CD8-positive, alpha-beta memory T cell (primary cell): ENCODE data around the gene IL3. TPM values are rescaled to one million over a fixed set of nuclear protein-coding genes. Genes with fewer than 3 reads are reported as not detected.

Source experiments
- CTCF ChIA-PET: fragments of 350-600 bp; sonication (Branson Sonifier 250); formaldehyde crosslinking; loops from one replicate; lab custom pipeline; 2021; ENCODE audit warnings: antibody characterized with exemption; lab: Charles Lee
- POLR2A ChIA-PET: fragments of 350-600 bp; sonication (Branson Sonifier 250); formaldehyde crosslinking; loops from one replicate; lab custom pipeline; 2021; ENCODE audit warnings: antibody characterized with exemption; lab: Charles Lee
- DNase-seq, 5 donors: peaks; one replicate each; pipeline versions ENCODE4 v3.0.0 to v3.0.0-alpha.2; 2020 to 2022; ENCODE audit warnings: mixed read lengths in 1 of 5
- H3K27ac ChIP-seq: one replicate; pipeline ENCODE4 v1.7.0; 2013; ENCODE audit warnings: low read depth, mild to moderate bottlenecking, low read length, moderate library complexity
- H3K27me3 ChIP-seq: 2 replicates; pipeline ENCODE4 v1.7.0; 2013; ENCODE audit warnings: low read length, mild to moderate bottlenecking; ENCODE audit not compliant: insufficient read depth, poor library complexity, severe bottlenecking
- H3K36me3 ChIP-seq: 2 replicates; pipeline ENCODE4 v1.7.0; 2013; ENCODE audit warnings: mild to moderate bottlenecking, low read length, moderate library complexity; ENCODE audit not compliant: insufficient read depth
- H3K4me1 ChIP-seq: 2 replicates; pipeline ENCODE4 v1.7.0; 2013; ENCODE audit warnings: mild to moderate bottlenecking, low read length, moderate library complexity; ENCODE audit not compliant: insufficient read depth
- H3K4me3 ChIP-seq: 2 replicates; pipeline ENCODE4 v1.7.0; 2013; ENCODE audit warnings: mild to moderate bottlenecking, low read length
- H3K9me3 ChIP-seq: 2 replicates; pipeline ENCODE4 v1.7.0; 2013; ENCODE audit warnings: mild to moderate bottlenecking, low read length
- H3K27ac Mint-ChIP-seq, 8 donors: one replicate each; pipeline ENCODE4 v1.8.0; 2020 to 2021; ENCODE audit warnings: mixed read lengths in 8 of 8, mild to moderate bottlenecking in 6 of 8, inconsistent platforms in 3 of 8, moderate library complexity in 3 of 8
- H3K27me3 Mint-ChIP-seq, 2 donors: one replicate each; pipeline ENCODE4 v1.8.0; 2020 to 2021; ENCODE audit warnings: mixed read lengths in 2 of 2, mild to moderate bottlenecking in 1 of 2, moderate library complexity in 1 of 2
- H3K36me3 Mint-ChIP-seq, 3 donors: one replicate each; pipeline ENCODE4 v1.8.0; 2020 to 2021; ENCODE audit warnings: mixed read lengths in 3 of 3, inconsistent platforms in 1 of 3, mild to moderate bottlenecking in 1 of 3
- H3K4me1 Mint-ChIP-seq, 3 donors: one replicate each; pipeline ENCODE4 v1.8.0; 2020 to 2021; ENCODE audit warnings: mixed read lengths in 3 of 3, inconsistent platforms in 1 of 3, mild to moderate bottlenecking in 1 of 3
- H3K4me3 Mint-ChIP-seq, 7 donors: one replicate each; pipeline ENCODE4 v1.8.0; 2020 to 2021; ENCODE audit warnings: mixed read lengths in 7 of 7, mild to moderate bottlenecking in 6 of 7, moderate library complexity in 4 of 7, inconsistent platforms in 2 of 7
- H3K9me3 Mint-ChIP-seq, 5 donors: one replicate each; pipeline ENCODE4 v1.8.0; 2020 to 2022; ENCODE audit warnings: mixed read lengths in 5 of 5, mild to moderate bottlenecking in 3 of 5, moderate library complexity in 2 of 5, inconsistent platforms in 1 of 5
- polyA plus RNA-seq: library from polyadenylated mRNA; unstranded; fragments of 300-500 nt; fragmentation: Illumina TruSeq; gene quantifications from one replicate; pipeline ENCODE4 v1.2.3, GENCODE V29; 2021
- total RNA-seq, 2 experiments: library from RNA; stranded (reverse); gene quantifications; one replicate each; pipeline ENCODE4 v1.2.3, GENCODE V29; 2021

IL3 gene
- total and polyA plus RNA-seq, 3 experiments from 2014 or later = 69.7 to 71.9 TPM; not detected in 1

GRCh38 chr5:132094393-132095076 is 34.1 kb downstream of the IL3 start:
- Histone ChIP-seq H3K36me3 (no peaks in the 10 kb centered on the region), H3K27ac (no peak overlapping the region), H3K4me1 (peaks cover 28% of the 10 kb centered on the region), H3K9me3 (no peaks in the 10 kb centered on the region), H3K27me3 (no peaks in the 10 kb centered on the region), H3K4me3 (no peak overlapping the region)
- H3K4me3 Mint-ChIP-seq = peak overlapping the region in 5 of 7 donors; percentile 9 to 73 (median 45)
- no peaks in the 10 kb centered on the region for H3K9me3 Mint-ChIP-seq
- peak overlapping the region in 6 of 8 donors; percentile 15 to 93 (median 71) for H3K27ac Mint-ChIP-seq
- no peak for DNase-seq
- peaks cover 0 to 4% (median 0%) of the 10 kb centered on the region in 3 donors for H3K36me3 Mint-ChIP-seq
- ChIA-PET CTCF (interaction anchor here (1.5 kb wide), 1 partner anchor 30 kb away, joined by 5 read pairs; no protein-coding TSS in a partner anchor), POLR2A (no interaction called here)
- no peaks in the 10 kb centered on the region for H3K27me3 Mint-ChIP-seq
- H3K4me1 Mint-ChIP-seq = peaks cover 52 to 66% (median 54%) of the 10 kb centered on the region in 3 donors

DNA sequence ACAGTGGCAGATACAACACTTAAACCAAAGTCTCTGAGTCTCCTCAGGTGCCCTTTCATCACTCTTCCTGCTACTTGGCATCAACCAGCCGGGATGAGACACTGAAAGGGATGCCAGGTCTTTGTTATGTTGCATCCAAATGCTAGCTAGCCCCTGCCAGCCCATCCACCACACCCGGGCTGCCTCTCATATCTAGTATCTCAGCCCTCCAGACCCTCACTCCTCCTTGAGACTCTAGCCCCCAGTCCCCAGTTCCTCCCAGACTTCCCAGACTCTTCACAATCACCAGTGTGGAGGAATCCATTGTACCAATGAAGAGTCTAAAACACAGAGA is 34.6 kb downstream of the IL3 start:
- no peak overlapping the region for H3K27ac ChIP-seq
- H3K4me1 ChIP-seq = peaks cover 33% of the 10 kb centered on the region
- no peaks in the 10 kb centered on the region for H3K27me3 Mint-ChIP-seq
- peak overlapping the region in 7 of 8 donors; percentile 15 to 93 (median 58) for H3K27ac Mint-ChIP-seq
- H3K9me3 Mint-ChIP-seq = no peaks in the 10 kb centered on the region
- CTCF ChIA-PET = interaction anchor here (1.5 kb wide), 1 partner anchor 30 kb away, joined by 5 read pairs; no protein-coding TSS in a partner anchor
- H3K36me3 Mint-ChIP-seq = peaks cover 0 to under 1% (median 0%) of the 10 kb centered on the region in 3 donors
- H3K4me3 Mint-ChIP-seq = peak overlapping the region in 5 of 7 donors; percentile 9 to 73 (median 45)
- DNase-seq = no peak
- no peaks in the 10 kb centered on the region for H3K27me3 ChIP-seq
- H3K4me3 ChIP-seq = no peak overlapping the region
- H3K36me3 ChIP-seq = no peaks in the 10 kb centered on the region
- peaks cover 55 to 66% (median 57%) of the 10 kb centered on the region in 3 donors for H3K4me1 Mint-ChIP-seq
- POLR2A ChIA-PET = no interaction called here
- H3K9me3 ChIP-seq = no peaks in the 10 kb centered on the region

DNA sequence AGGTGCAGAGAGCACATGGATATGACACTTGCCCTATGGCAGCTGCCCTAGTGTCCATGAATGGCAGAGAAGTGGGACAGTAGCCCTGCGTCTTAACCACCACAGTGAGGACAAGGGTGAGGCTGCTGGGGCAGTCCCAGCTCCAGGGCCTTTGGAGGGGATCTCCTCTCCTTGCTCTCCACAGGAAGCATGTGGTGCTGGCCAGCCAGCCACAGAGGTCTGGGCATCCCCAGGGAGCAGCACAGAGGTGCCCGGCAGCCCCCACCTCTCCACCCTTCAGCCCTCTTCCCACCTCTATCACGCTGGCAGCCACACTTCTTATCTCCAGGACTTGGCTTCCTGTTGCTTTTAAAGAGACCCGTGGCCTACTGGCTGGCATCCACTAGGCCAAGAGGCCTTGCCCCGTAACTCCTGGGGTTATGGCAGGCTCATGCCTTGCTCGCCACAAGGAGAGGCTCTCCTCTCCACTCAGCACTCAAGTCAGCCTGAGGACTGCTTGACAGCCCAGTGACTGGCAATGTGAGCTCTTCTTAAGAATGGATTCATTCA is 35.0 kb downstream of the IL3 start:
- no peaks in the 10 kb centered on the region for H3K36me3 Mint-ChIP-seq
- peaks cover 55 to 66% (median 58%) of the 10 kb centered on the region in 3 donors for H3K4me1 Mint-ChIP-seq

GRCh38 chr5:132096904-132097303 is 36.4 kb downstream of the IL3 start:
- H3K27me3 ChIP-seq = no peaks in the 10 kb centered on the region
- no peak overlapping the region for H3K27ac ChIP-seq
- no peaks in the 10 kb centered on the region for H3K36me3 ChIP-seq
- Mint-ChIP-seq H3K9me3 (no peaks in the 10 kb centered on the region), H3K4me1 (peaks cover 68 to 79% (median 71%) of the 10 kb centered on the region in 3 donors), H3K4me3 (peak overlapping the region in 1 of 7 donors; percentile 32), H3K27ac (peak overlapping the region in 2 of 8 donors; percentile 26 to 75), H3K27me3 (no peaks in the 10 kb centered on the region), H3K36me3 (no peaks in the 10 kb centered on the region)
- ChIA-PET CTCF (interaction anchor here (0.9 kb wide), 1 partner anchor 32 kb away, joined by 4 read pairs; no protein-coding TSS in a partner anchor), POLR2A (no interaction called here)
- H3K4me1 ChIP-seq = peaks cover 52% of the 10 kb centered on the region
- no peak overlapping the region for H3K4me3 ChIP-seq
- no peaks in the 10 kb centered on the region for H3K9me3 ChIP-seq
- DNase-seq = no peak

More for the DNA sequence above, 35.0 kb downstream of the IL3 start:
- Mint-ChIP-seq H3K27me3 (no peaks in the 10 kb centered on the region), H3K4me3 (peak overlapping the region in 4 of 7 donors; percentile 15 to 45 (median 28)), H3K9me3 (no peaks in the 10 kb centered on the region), H3K27ac (peak overlapping the region in 5 of 8 donors; percentile 29 to 93 (median 58))
- ChIA-PET POLR2A (no interaction called here), CTCF (interaction anchor here (1.5 kb wide), 1 partner anchor 30 kb away, joined by 5 read pairs; no protein-coding TSS in a partner anchor)
- Histone ChIP-seq H3K27me3 (no peaks in the 10 kb centered on the region), H3K36me3 (no peaks in the 10 kb centered on the region), H3K4me3 (no peak overlapping the region), H3K4me1 (peaks cover 38% of the 10 kb centered on the region), H3K27ac (no peak overlapping the region), H3K9me3 (no peaks in the 10 kb centered on the region)
- peak in 1 of 5 donors; percentile 25 for DNase-seq

DNA sequence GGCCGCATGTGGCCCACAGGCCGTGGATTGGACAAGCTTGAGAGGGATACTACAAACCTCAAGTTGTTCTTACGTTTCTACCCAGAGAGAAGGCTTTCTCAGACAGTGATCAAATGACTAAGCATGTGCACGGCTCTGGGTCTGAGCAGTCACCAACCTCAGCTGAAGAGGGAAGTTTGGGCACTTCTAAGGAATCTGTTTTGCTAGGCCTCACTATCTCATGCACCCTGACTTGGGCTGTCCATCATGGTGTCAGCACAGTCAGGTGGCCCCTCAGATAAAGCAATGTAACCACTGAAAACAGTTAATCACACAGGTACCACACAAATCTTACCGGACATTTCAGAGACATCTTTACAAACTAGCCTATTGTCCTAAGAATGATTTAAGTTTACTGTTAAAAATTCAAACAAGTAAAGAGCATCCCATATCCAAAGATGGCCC is 37.7 kb downstream of the IL3 start:
- H3K4me1 Mint-ChIP-seq = peaks cover 80 to 91% (median 81%) of the 10 kb centered on the region in 3 donors
- no peaks in the 10 kb centered on the region for H3K36me3 ChIP-seq
- no peak overlapping the region for H3K27ac ChIP-seq
- H3K9me3 Mint-ChIP-seq = no peaks in the 10 kb centered on the region
- H3K27me3 ChIP-seq = no peaks in the 10 kb centered on the region
- peak overlapping the region in 4 of 8 donors; percentile 29 to 99 (median 62) for H3K27ac Mint-ChIP-seq
- H3K27me3 Mint-ChIP-seq = no peaks in the 10 kb centered on the region
- H3K4me3 ChIP-seq = no peak overlapping the region
- POLR2A ChIA-PET = no interaction called here
- peaks cover 65% of the 10 kb centered on the region for H3K4me1 ChIP-seq
- no peaks in the 10 kb centered on the region for H3K9me3 ChIP-seq
- no peak for DNase-seq
- H3K36me3 Mint-ChIP-seq = no peaks in the 10 kb centered on the region
- CTCF ChIA-PET = no interaction called here
- peak overlapping the region in 1 of 7 donors; percentile 15 for H3K4me3 Mint-ChIP-seq

GRCh38 chr5:132098621-132099020 is 38.2 kb downstream of the IL3 start:
- Histone ChIP-seq H3K27me3 (no peaks in the 10 kb centered on the region), H3K9me3 (no peaks in the 10 kb centered on the region), H3K27ac (no peak overlapping the region), H3K36me3 (no peaks in the 10 kb centered on the region), H3K4me3 (no peak overlapping the region), H3K4me1 (peaks cover 69% of the 10 kb centered on the region)
- H3K27ac Mint-ChIP-seq = peak overlapping the region; percentile 85 to 100 (median 94)
- H3K9me3 Mint-ChIP-seq = no peaks in the 10 kb centered on the region
- H3K4me1 Mint-ChIP-seq = peaks cover 84 to 96% (median 84%) of the 10 kb centered on the region in 3 donors
- no peak for DNase-seq
- POLR2A ChIA-PET = no interaction called here
- CTCF ChIA-PET = interaction anchor here (1.2 kb wide), 1 partner anchor 139 kb away, joined by 3 read pairs; no protein-coding TSS in a partner anchor
- H3K27me3 Mint-ChIP-seq = no peaks in the 10 kb centered on the region
- peak overlapping the region in 6 of 7 donors; percentile 3 to 79 (median 64) for H3K4me3 Mint-ChIP-seq
- no peaks in the 10 kb centered on the region for H3K36me3 Mint-ChIP-seq

DNA sequence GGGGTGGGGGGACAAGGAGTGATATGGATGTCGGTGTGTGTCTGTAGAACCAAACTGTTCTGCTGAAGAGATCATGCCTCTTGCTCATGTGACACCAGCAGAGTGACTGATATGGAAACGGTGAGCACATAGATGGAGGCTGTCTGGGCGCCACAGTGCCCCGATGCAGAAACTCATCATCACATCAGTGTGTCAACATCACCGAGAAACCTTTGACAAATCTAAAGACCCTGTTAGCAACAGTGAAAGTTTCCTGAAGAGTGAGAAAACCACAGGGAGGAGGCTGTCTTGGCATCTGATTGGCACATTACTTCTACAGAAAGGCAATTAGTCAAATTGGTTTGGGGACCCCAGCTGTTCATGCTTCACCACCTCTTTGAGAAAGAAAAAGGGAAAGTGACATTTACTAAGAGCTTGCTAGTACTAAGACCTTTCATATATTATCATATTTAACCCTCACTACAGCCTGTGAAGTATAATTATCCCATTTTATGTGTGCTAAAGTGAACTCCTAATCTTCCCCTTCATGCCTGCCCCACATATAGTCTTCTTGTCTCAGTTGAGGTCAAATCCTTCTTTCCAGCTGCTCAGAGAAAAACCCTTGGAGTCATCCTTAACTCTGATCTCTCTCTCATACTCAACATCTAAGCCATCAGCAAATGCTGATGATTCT is 38.8 kb downstream of the IL3 start:
- no peaks in the 10 kb centered on the region for H3K36me3 ChIP-seq
- POLR2A ChIA-PET = no interaction called here
- H3K4me1 Mint-ChIP-seq = peaks cover 84 to 96% (median 84%) of the 10 kb centered on the region in 3 donors
- H3K4me1 ChIP-seq = peaks cover 75% of the 10 kb centered on the region
- peak overlapping the region; percentile 3 to 79 (median 61) for H3K4me3 Mint-ChIP-seq
- no peaks in the 10 kb centered on the region for H3K27me3 ChIP-seq
- CTCF ChIA-PET = interaction anchor here (1.2 to 1.6 kb wide), 2 partner anchors 36 to 139 kb away, joined by 3 to 7 read pairs; no protein-coding TSS in a partner anchor
- no peaks in the 10 kb centered on the region for H3K27me3 Mint-ChIP-seq
- no peak overlapping the region for H3K27ac ChIP-seq
- H3K36me3 Mint-ChIP-seq = no peaks in the 10 kb centered on the region
- DNase-seq = peak in 4 of 5 donors; percentile 25 to 68 (median 45)
- peak overlapping the region; percentile 85 to 100 (median 94) for H3K27ac Mint-ChIP-seq
- H3K9me3 ChIP-seq = no peaks in the 10 kb centered on the region
- no peaks in the 10 kb centered on the region for H3K9me3 Mint-ChIP-seq
- H3K4me3 ChIP-seq = no peak overlapping the region
